NB4 (cell line): ENCODE measurements around the gene ADCK1.

Source experiments
- DNase-seq: peaks from one replicate; pipeline ENCODE4 v3.0.0; 2010; ENCODE audit warnings: low read depth
- H3K4me3 ChIP-seq: one replicate; pipeline ENCODE4 v1.5.1; 2011; ENCODE audit warnings: mild to moderate bottlenecking, low read depth, low read length, moderate library complexity
- MYC ChIP-seq: IDR thresholded peaks from 2 replicates; pipeline ENCODE4 v1.6.1; 2011; ENCODE audit warnings: low read depth, low read length
- POLR2A ChIP-seq: IDR thresholded peaks from 2 replicates; pipeline ENCODE4 v1.6.1; 2011; ENCODE audit warnings: mild to moderate bottlenecking; ENCODE audit not compliant: insufficient read length; ENCODE audit errors: extremely low read depth
- TF ChIP-seq, protein P1 (sequence below): IDR thresholded peaks from 2 replicates; pipeline ENCODE4 v1.6.1; 2011; ENCODE audit warnings: low read depth, low read length
- TF ChIP-seq, protein P2 (sequence below): IDR thresholded peaks from one replicate; pipeline ENCODE4 v1.5.1; 2012; ENCODE audit warnings: low read depth, low read length

Gene ADCK1

DNA sequence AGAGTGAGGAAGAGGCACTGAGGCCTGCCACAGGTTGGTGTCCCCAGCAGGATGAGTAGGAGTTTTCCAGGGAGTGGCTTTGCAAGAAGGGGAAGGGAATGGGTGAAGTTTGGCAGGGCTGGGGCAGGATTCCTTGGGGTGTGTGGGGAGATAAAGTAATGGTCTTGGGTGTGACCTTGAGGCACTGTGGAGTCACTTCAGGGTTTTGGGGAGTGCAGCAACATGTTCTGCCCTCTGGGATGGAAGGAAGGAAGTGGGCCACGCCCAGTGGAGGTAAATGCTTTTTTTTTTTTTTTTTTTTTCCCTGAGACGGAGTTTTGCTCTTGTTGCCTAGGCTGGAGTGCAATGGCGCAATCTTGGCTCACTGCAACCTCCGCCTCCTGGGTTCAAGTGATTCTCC is 108.9 kb downstream of the ADCK1 start:
- no peak overlapping the region for H3K4me3 ChIP-seq
- TF ChIP-seq, protein P1, sequence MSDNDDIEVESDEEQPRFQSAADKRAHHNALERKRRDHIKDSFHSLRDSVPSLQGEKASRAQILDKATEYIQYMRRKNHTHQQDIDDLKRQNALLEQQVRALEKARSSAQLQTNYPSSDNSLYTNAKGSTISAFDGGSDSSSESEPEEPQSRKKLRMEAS, result no peak
- TF ChIP-seq, protein P2, sequence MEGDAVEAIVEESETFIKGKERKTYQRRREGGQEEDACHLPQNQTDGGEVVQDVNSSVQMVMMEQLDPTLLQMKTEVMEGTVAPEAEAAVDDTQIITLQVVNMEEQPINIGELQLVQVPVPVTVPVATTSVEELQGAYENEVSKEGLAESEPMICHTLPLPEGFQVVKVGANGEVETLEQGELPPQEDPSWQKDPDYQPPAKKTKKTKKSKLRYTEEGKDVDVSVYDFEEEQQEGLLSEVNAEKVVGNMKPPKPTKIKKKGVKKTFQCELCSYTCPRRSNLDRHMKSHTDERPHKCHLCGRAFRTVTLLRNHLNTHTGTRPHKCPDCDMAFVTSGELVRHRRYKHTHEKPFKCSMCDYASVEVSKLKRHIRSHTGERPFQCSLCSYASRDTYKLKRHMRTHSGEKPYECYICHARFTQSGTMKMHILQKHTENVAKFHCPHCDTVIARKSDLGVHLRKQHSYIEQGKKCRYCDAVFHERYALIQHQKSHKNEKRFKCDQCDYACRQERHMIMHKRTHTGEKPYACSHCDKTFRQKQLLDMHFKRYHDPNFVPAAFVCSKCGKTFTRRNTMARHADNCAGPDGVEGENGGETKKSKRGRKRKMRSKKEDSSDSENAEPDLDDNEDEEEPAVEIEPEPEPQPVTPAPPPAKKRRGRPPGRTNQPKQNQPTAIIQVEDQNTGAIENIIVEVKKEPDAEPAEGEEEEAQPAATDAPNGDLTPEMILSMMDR, result no peak
- TF ChIP-seq MYC, result no peak
- TF ChIP-seq POLR2A, result no peak
- DNase-seq, result no peak

DNA sequence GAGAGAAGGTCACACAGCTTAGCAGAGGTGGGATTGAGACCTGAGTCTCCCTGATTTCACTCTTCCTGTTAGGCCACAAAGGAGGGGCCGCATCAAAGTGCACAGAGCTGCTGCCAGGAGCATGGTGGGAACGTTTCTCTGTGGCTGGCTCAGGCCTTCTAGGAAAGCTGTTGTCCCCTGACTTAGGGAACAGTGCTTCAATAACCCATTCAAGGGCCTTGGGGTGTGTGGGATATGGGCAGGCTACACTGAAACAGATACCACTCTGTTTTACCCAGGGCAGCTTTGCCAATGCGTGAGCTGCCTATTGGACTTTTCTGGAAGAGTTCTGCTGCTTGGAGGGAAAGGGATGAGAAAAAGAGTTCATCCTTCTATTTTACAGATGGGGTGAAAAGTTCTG is 110.0 kb downstream of the ADCK1 start:
- H3K4me3 ChIP-seq, result no peak overlapping the region
- DNase-seq, result no peak
- TF ChIP-seq, protein P2, result no peak
- TF ChIP-seq POLR2A, result no peak
- TF ChIP-seq, protein P1, result no peak
- no peak for TF ChIP-seq MYC

DNA sequence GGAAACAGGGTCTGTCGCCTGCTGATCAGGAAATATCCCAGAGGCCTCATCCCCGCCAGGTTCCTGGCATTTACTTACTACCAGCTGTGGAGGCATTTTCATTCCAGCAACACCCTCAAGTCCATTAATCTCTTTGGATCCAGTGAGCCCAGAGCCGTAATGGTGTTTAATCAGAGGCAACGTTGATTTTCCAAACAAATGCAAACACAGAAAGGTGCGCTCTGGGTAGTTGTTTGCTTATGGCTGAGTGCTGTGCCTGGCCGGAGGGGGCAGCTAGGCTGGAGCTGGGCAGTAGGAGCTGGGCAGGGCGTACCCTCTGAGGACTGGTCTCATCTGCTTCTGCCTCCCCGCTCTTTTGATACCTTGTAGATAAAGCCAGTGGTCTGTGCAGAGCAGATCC is 110.6 kb downstream of the ADCK1 start:
- no peak overlapping the region for H3K4me3 ChIP-seq
- DNase-seq, result no peak
- TF ChIP-seq, protein P2, result no peak
- TF ChIP-seq MYC (no peak), POLR2A (no peak)
- TF ChIP-seq, protein P1, result no peak

DNA sequence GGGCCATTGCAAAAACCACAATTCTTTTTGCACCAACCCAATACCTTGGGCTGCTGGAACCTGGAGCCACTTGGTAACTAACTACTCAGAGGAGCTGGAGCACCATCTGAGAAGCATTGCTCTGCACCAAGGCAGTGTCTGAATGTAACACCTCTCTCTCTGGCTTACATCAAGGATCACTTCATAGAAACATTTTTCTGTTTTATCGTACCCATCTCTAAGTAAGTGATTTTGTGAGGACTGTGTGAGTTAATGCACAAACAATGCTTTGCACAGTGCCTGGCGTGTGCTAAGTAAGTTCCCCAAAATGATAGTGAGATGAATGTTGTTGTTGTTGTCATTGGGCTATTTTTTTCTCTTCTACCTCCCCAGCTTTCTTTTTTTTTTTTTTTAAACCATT is 111.4 kb downstream of the ADCK1 start:
- no peak overlapping the region for H3K4me3 ChIP-seq
- TF ChIP-seq MYC, result no peak
- TF ChIP-seq, protein P2, result no peak
- TF ChIP-seq POLR2A, result no peak
- TF ChIP-seq, protein P1, result no peak
- DNase-seq, result no peak

DNA sequence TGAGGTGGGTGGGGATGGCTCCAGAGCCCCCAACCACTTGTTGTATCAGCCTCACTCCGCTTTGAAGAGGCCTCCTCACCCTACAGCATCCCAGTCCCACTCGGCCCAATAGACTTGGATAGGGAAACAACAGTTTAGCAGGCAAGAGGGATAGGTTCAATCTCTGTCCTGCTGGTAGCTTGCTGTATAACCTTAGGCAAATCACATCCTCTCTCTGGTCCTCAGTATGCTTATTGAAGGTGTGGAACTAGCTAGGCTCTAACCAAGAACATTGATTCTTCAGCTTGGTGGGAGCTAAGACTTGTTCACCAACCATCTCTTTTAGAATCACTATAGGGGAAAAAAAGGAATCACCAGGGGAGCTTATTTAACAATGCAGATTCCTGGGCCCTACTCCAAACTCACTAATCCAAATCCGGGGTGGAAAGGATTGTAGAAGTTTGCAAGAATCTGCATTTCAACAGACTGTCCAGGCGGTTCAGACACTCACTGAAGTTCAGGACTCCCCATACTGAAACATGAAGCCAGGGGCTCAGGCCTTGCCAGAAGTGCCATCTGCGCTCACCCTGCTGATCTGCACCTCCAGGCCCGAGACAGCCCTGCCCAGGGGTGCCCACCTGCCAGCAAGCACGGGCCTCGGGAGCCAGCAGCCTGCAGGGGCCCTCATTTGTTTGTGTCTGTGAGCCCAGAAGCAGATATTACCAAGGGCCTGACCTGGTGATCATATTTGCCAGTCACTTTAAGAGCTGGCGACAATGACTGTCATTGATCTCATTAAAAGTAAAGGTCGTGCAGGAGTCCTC is 113.0 kb downstream of the ADCK1 start:
- TF ChIP-seq MYC (no peak), POLR2A (no peak)
- TF ChIP-seq, protein P1, result no peak
- TF ChIP-seq, protein P2, result no peak
- DNase-seq, result no peak
- H3K4me3 ChIP-seq, result no peak overlapping the region
